Liver (tissue), 9 donors: ENCODE data around the gene PGAP6. TPM values are rescaled to one million over a fixed set of nuclear protein-coding genes. Genes with fewer than 3 reads are reported as not detected.

Experiments
- DNase-seq: peaks from one replicate; pipeline ENCODE4 v3.0.0-alpha.2; 2017; ENCODE audit warnings: low spot score
- H3K27ac ChIP-seq, 2 donors: one replicate each; pipeline ENCODE4 v1.7.0; 2013; ENCODE audit warnings: inconsistent platforms in 2 of 2, low read length in 2 of 2, control low read depth in 1 of 2, low read depth in 1 of 2, mild to moderate bottlenecking in 1 of 2
- H3K27me3 ChIP-seq, 4 donors: one replicate each; pipeline versions ENCODE4 v1.6.1 to v1.7.0; 2013; ENCODE audit warnings: low read length in 3 of 4, inconsistent platforms in 1 of 4, mild to moderate bottlenecking in 1 of 4, moderate library complexity in 1 of 4; ENCODE audit not compliant: control insufficient read depth in 4 of 4, insufficient read depth in 4 of 4
- H3K36me3 ChIP-seq, 4 donors: one replicate each; pipeline versions ENCODE4 v1.6.1 to v1.7.0; 2013; ENCODE audit warnings: low read length in 3 of 4, mild to moderate bottlenecking in 3 of 4, low read depth in 1 of 4, moderate library complexity in 1 of 4; ENCODE audit not compliant: control insufficient read depth in 4 of 4, insufficient read depth in 3 of 4
- H3K4me1 ChIP-seq, 4 donors: one replicate each; pipeline versions ENCODE4 v1.6.1 to v1.7.0; 2013; ENCODE audit warnings: low read length in 3 of 4, mild to moderate bottlenecking in 3 of 4, moderate library complexity in 1 of 4; ENCODE audit not compliant: control insufficient read depth in 4 of 4, insufficient read depth in 4 of 4
- H3K4me3 ChIP-seq, 3 donors: one replicate each; pipeline versions ENCODE4 v1.6.1 to v1.7.0; 2013; ENCODE audit warnings: low read length in 3 of 3, control low read depth in 1 of 3, low read depth in 1 of 3, mild to moderate bottlenecking in 1 of 3
- H3K9ac ChIP-seq, 2 donors: one replicate each; pipeline ENCODE4 v1.7.0; 2013; ENCODE audit warnings: low read length in 2 of 2, mild to moderate bottlenecking in 2 of 2, moderate library complexity in 2 of 2, control low read depth in 1 of 2, low read depth in 1 of 2
- H3K9me3 ChIP-seq, 4 donors: one replicate each; pipeline versions ENCODE4 v1.6.1 to v1.7.0; 2013; ENCODE audit warnings: low read length in 3 of 4; ENCODE audit not compliant: control insufficient read depth in 4 of 4
- CTCF ChIP-seq: fragments of 150-350 bp; IDR thresholded peaks from 2 replicates; pipeline ENCODE4 v1.5.1; 2017; ENCODE audit warnings: improper control_type of control experiment, low read depth, low read length; ENCODE audit not compliant: missing input control
- EGR1 ChIP-seq, 2 donors: IDR thresholded peaks; 2 replicates each; pipeline ENCODE4 v1.6.1; 2016 to 2018; ENCODE audit warnings: antibody characterized with exemption in 2 of 2, low read depth in 2 of 2
- FOXA1 ChIP-seq: IDR thresholded peaks from 2 replicates; pipeline ENCODE4 v1.6.1; 2016; ENCODE audit warnings: antibody characterized with exemption
- FOXA2 ChIP-seq: IDR thresholded peaks from 2 replicates; pipeline ENCODE4 v1.6.1; 2016; ENCODE audit warnings: antibody characterized with exemption
- GABPA ChIP-seq, 2 donors: IDR thresholded peaks in 1 of 2; conservative IDR thresholded peaks in 1 of 2; 2 replicates each; pipeline ENCODE4 v1.6.1; 2016; ENCODE audit warnings: antibody characterized with exemption in 2 of 2, mild to moderate bottlenecking in 1 of 2, moderate library complexity in 1 of 2
- HNF4A ChIP-seq, 2 donors: conservative IDR thresholded peaks; 2 replicates each; pipeline ENCODE4 v1.6.1; 2016; ENCODE audit warnings: antibody characterized with exemption in 2 of 2, mild to moderate bottlenecking in 2 of 2
- HNF4G ChIP-seq: IDR thresholded peaks from 2 replicates; pipeline ENCODE4 v1.6.1; 2016; ENCODE audit warnings: antibody characterized with exemption
- JUND ChIP-seq, 2 donors: IDR thresholded peaks; 2 replicates each; pipeline ENCODE4 v1.6.1; 2016; ENCODE audit warnings: antibody characterized with exemption in 2 of 2
- MAX ChIP-seq: IDR thresholded peaks from 2 replicates; pipeline ENCODE4 v1.6.1; 2016; ENCODE audit warnings: antibody characterized with exemption
- NR2F2 ChIP-seq: IDR thresholded peaks from 2 replicates; pipeline ENCODE4 v1.6.1; 2016; ENCODE audit warnings: antibody characterized with exemption
- RAD21 ChIP-seq, 2 donors: IDR thresholded peaks; 2 replicates each; pipeline ENCODE4 v1.6.1; 2016; ENCODE audit warnings: antibody characterized with exemption in 2 of 2, mild to moderate bottlenecking in 2 of 2
- REST ChIP-seq: IDR thresholded peaks from 2 replicates; pipeline ENCODE4 v1.6.1; 2016; ENCODE audit warnings: antibody characterized with exemption, mild to moderate bottlenecking
- RXRA ChIP-seq, 2 donors: IDR thresholded peaks; 2 replicates each; pipeline ENCODE4 v1.6.1; 2017 to 2018; ENCODE audit warnings: antibody characterized with exemption in 2 of 2, mild to moderate bottlenecking in 1 of 2
- SP1 ChIP-seq: IDR thresholded peaks from 2 replicates; pipeline ENCODE4 v1.6.1; 2018; ENCODE audit warnings: antibody characterized with exemption, mild to moderate bottlenecking
- TAF1 ChIP-seq: conservative IDR thresholded peaks from 2 replicates; pipeline ENCODE4 v1.6.1; 2016; ENCODE audit warnings: antibody characterized with exemption, mild to moderate bottlenecking
- YY1 ChIP-seq: IDR thresholded peaks from 2 replicates; pipeline ENCODE4 v1.6.1; 2016; ENCODE audit warnings: antibody characterized with exemption, mild to moderate bottlenecking
- ZBTB33 ChIP-seq: IDR thresholded peaks from 2 replicates; pipeline ENCODE4 v1.6.1; 2016; ENCODE audit warnings: antibody characterized with exemption
- WGBS: extraction: QIAGEN DNeasy Blood & Tissue Kit; methylation state at CpG from one replicate; pipeline ENCODE4 v1.1.7; 2013; 5-methylcytosine and 5-hydroxymethylcytosine counted together
- polyA plus RNA-seq, 2 donors: library from polyadenylated mRNA; stranded (reverse) in 1 of 2; unstranded in 1 of 2; fragments of 200-250 nt in 1 of 2; fragments of >200 nt in 1 of 2; fragmentation: Nextera tagmentation in 1 of 2; extraction: Ambion mirVana in 1 of 2; gene quantifications; one replicate each; pipeline versions ENCODE4 v1.2.1 to v1.2.3, GENCODE V29; 2013 to 2015
- total RNA-seq, 2 donors: library from RNA; depleted of rRNA; stranded (reverse); fragments of >200 nt; gene quantifications; one replicate each; pipeline ENCODE4 v1.2.3, GENCODE V29; 2014
- TF ChIP-seq, protein P1 (sequence below): IDR thresholded peaks from 2 replicates; pipeline ENCODE4 v1.6.1; 2016; ENCODE audit warnings: antibody characterized with exemption
- donor health status: healthy.
- donor health status: healthy.
- donor health status: healthy.
- donor health status: healthy.
- donor health status: healthy.

PGAP6 gene
- total and polyA plus RNA-seq, 4 donors = 18.9 to 50.5 (median 38.0) TPM

DNA sequence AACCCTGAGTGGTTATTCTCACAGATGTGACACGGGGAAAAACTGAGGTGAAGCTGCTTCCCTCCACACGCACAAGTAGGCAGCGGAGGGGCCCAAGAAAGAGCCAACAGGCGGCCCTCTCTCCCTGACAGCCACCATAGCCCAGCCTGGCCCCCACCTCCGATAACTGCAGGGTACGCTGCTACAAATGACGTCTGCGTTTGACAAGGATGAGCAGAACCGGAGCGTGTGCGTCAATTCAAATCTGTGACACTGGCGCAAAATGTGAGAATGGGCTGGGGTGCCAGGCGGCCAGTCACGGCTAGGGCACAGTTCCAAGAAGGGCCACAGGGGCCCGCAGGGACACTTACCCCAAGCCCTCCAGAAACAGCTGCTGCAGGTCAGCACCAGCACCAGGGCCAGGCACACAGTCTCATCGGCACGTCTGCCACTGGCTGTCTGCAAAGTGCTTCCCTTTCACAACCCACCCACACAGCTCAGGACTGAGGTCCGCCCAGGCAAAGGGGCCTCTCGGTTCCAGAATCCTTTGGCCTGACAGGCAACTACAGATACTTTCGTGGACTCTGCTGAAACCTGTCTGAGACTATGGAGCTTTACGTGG is 43.7 kb downstream of the PGAP6 start:
- TF ChIP-seq, protein P1, sequence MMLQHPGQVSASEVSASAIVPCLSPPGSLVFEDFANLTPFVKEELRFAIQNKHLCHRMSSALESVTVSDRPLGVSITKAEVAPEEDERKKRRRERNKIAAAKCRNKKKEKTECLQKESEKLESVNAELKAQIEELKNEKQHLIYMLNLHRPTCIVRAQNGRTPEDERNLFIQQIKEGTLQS = no peak
- TF ChIP-seq GABPA (IDR thresholded peaks at IDR 0.05 in 1 of 2, conservative IDR thresholded peaks at IDR 0.05 in 1 of 2) (no peak), YY1 (no peak), CTCF (no peak), SP1 (no peak), JUND (IDR thresholded peaks at IDR 0.05) (no peak), NR2F2 (no peak), RAD21 (IDR thresholded peaks at IDR 0.05) (no peak), MAX (no peak), RXRA (IDR thresholded peaks at IDR 0.05) (no peak), REST (no peak), HNF4A (conservative IDR thresholded peaks at IDR 0.05) (no peak), EGR1 (IDR thresholded peaks at IDR 0.05; ENCODE audit: low read depth in 2 of 2) (no peak), TAF1 (no peak), ZBTB33 (no peak), FOXA1 (no peak), HNF4G (no peak), FOXA2 (no peak)
- Histone ChIP-seq H3K27ac (no peak overlapping the region), H3K27me3 (no peaks in the 10 kb centered on the region), H3K9ac (no peak overlapping the region), H3K36me3 (no peaks in the 10 kb centered on the region), H3K4me1 (peaks cover 0 to 4% (median 0%) of the 10 kb centered on the region in 4 donors), H3K4me3 (no peak overlapping the region), H3K9me3 (no peaks in the 10 kb centered on the region)
- 91% methylated on average over 21 of the region's 21 CpGs for WGBS
- no peak for DNase-seq
